Astrocyte (in vitro differentiated cells and primary cell): Measurements from ENCODE around the gene NPAS3. TPM values are rescaled to one million over a fixed set of nuclear protein-coding genes. Genes with fewer than 3 reads are reported as not detected.

Experiments
- DNase-seq: peaks from one replicate; pipeline ENCODE4 v3.0.0-alpha.2; 2010; ENCODE audit warnings: low read depth
- FAIRE-seq: peaks from 2 replicates; lab custom pipeline; 2011; peaks lifted over from hg19 to GRCh38; lab: Jason Lieb, UNC
- H2AFZ ChIP-seq: 2 replicates; pipeline ENCODE4 v1.6.0; 2012; ENCODE audit warnings: low read depth, low read length, inconsistent platforms
- H3K27ac ChIP-seq: 2 replicates; pipeline ENCODE4 v1.5.1; 2011; ENCODE audit warnings: low read depth, low read length, inconsistent platforms
- H3K27me3 ChIP-seq: 2 replicates; pipeline ENCODE4 v1.6.0; 2011; ENCODE audit warnings: low read length, inconsistent platforms; ENCODE audit not compliant: insufficient read depth
- H3K36me3 ChIP-seq: 2 replicates; pipeline ENCODE4 v1.5.1; 2011; ENCODE audit warnings: low read length, inconsistent platforms; ENCODE audit not compliant: insufficient read depth
- H3K4me1 ChIP-seq: 2 replicates; pipeline ENCODE4 v1.5.1; 2011; ENCODE audit warnings: low read length, inconsistent platforms; ENCODE audit not compliant: insufficient read depth
- H3K4me2 ChIP-seq: 2 replicates; pipeline ENCODE4 v1.6.0; 2012; ENCODE audit warnings: low read length, inconsistent platforms
- H3K4me3 ChIP-seq: 2 replicates; pipeline ENCODE4 v1.5.1; 2011; ENCODE audit warnings: low read depth, mild to moderate bottlenecking, low read length, inconsistent platforms; ENCODE audit not compliant: insufficient read depth
- H3K79me2 ChIP-seq: 2 replicates; pipeline ENCODE4 v1.6.0; 2012; ENCODE audit warnings: mild to moderate bottlenecking, low read length, inconsistent platforms; ENCODE audit not compliant: insufficient read depth
- H3K9ac ChIP-seq: 2 replicates; pipeline ENCODE4 v1.6.0; 2012; ENCODE audit warnings: mild to moderate bottlenecking, low read length, inconsistent platforms
- H3K9me3 ChIP-seq: 2 replicates; pipeline ENCODE4 v1.5.1; 2012; ENCODE audit warnings: low read depth, mild to moderate bottlenecking, low read length, inconsistent platforms; ENCODE audit not compliant: insufficient read depth
- H4K20me1 ChIP-seq: 2 replicates; pipeline ENCODE4 v1.6.0; 2012; ENCODE audit warnings: low read length, inconsistent platforms; ENCODE audit not compliant: insufficient read depth
- H3K27ac Mint-ChIP-seq: one replicate; pipeline ENCODE4 v1.8.0; 2021; ENCODE audit warnings: mild to moderate bottlenecking, mixed read lengths; ENCODE audit not compliant: unreplicated experiment
- H3K27me3 Mint-ChIP-seq: one replicate; pipeline ENCODE4 v1.8.0; 2021; ENCODE audit warnings: low read depth, mixed read lengths; ENCODE audit not compliant: unreplicated experiment
- H3K36me3 Mint-ChIP-seq: one replicate; pipeline ENCODE4 v1.8.0; 2021; ENCODE audit warnings: low read depth, mixed read lengths; ENCODE audit not compliant: unreplicated experiment
- H3K4me1 Mint-ChIP-seq: one replicate; pipeline ENCODE4 v1.8.0; 2021; ENCODE audit warnings: low read depth, mixed read lengths; ENCODE audit not compliant: unreplicated experiment
- H3K4me3 Mint-ChIP-seq: one replicate; pipeline ENCODE4 v1.8.0; 2021; ENCODE audit warnings: mild to moderate bottlenecking, moderate library complexity, mixed read lengths; ENCODE audit not compliant: unreplicated experiment
- H3K9me3 Mint-ChIP-seq: one replicate; pipeline ENCODE4 v1.8.0; 2021; ENCODE audit warnings: mild to moderate bottlenecking, mixed read lengths; ENCODE audit not compliant: unreplicated experiment
- EZH2 ChIP-seq: IDR thresholded peaks from 2 replicates; pipeline ENCODE4 v1.6.1; 2012; ENCODE audit warnings: mild to moderate bottlenecking, low read length, inconsistent platforms; ENCODE audit not compliant: insufficient read depth
- total RNA-seq: library from RNA; stranded (reverse); gene quantifications from 2 replicates; pipeline ENCODE4 v1.2.1, GENCODE V29; 2021
- TF ChIP-seq, protein P1 (sequence below): IDR thresholded peaks from 2 replicates; pipeline ENCODE4 v1.5.1; 2011; ENCODE audit warnings: low read depth, mild to moderate bottlenecking, inconsistent platforms, low read length, moderate library complexity; ENCODE audit not compliant: insufficient read depth

Gene NPAS3
- total RNA-seq, 1 donor from 2014 or later, result 2.6 TPM

DNA sequence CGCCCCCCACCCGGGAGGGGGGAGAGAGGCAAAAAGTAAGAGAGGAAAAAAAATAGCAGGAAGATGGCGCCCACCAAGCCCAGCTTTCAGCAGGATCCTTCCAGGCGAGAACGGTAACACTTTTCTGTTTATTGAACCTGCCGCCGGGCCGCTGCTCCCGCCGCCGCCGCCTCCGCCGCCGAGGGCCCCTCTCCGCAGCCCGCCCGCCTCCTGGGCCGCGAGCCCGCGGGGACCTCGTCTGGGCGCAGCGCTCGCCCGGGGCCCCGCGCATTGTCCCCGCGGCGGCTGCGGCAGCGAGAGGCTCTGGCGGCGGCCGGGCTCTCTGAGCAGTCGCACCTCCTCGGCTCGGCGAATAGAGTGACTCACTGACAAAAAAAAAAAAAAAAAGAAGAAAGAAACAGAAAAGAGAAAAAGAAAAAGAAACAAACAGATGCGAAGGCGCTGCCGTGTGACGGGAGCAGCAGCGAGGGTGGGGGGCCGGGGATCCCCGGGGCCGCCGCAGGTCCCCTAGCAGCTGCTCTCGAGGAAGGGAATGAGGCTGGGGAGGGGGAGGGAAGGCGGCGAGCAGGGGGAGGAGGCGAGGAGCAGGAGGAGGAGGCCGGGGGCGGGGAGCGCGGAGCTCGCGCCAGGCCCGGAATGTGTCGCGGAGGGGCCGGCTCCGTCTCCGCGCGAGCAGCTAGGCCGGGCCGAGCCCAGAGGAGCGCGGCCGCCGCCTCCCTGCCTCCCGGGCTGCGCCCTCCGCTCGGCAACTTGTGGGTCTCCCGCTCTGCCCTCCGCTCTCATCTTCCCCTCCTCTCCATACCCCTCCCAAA is 781 bp downstream of the NPAS3 start:
- H3K9ac ChIP-seq, result peak overlapping the region; percentile 96

DNA sequence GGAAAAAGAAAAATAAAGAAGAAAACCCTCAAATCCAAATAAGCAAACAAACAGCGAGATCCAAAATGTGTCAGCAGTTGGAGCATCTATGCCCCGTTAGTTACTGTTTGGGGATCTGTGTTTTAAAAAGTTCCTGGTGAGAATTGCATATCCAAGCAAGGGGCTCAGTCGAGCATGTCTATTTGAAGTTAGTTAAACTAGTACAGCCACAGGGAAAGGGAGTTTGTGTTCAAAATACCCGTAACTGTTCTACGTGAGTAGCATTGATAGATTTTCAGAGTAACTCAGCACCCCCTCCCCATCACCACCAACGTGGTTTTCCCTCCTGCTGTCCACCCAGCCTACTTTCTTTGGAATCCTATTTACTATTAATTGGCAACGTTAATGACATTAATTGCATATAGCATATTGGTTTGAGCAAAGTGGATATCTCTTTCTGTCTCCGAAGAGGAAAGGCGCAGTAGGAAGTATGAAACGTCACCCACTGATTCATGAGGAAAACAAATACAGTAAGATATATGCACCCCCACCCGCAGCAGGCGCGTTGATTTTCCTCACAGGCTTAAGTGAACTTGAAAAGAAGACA is 1.5 kb downstream of the NPAS3 start:
- Histone ChIP-seq H3K4me2 (peak overlapping the region; percentile 91), H3K79me2 (peaks cover 31% of the 10 kb centered on the region), H3K4me3 (peak overlapping the region; percentile 67), H3K9me3 (no peaks in the 10 kb centered on the region), H3K27ac (peak overlapping the region; percentile 93), H3K4me1 (peaks cover 14% of the 10 kb centered on the region), H4K20me1 (peaks cover 13% of the 10 kb centered on the region), H2AFZ (peak overlapping the region; percentile 70), H3K9ac (peak overlapping the region; percentile 96), H3K27me3 (peaks cover 25% of the 10 kb centered on the region), H3K36me3 (no peaks in the 10 kb centered on the region)
- TF ChIP-seq, protein P1, sequence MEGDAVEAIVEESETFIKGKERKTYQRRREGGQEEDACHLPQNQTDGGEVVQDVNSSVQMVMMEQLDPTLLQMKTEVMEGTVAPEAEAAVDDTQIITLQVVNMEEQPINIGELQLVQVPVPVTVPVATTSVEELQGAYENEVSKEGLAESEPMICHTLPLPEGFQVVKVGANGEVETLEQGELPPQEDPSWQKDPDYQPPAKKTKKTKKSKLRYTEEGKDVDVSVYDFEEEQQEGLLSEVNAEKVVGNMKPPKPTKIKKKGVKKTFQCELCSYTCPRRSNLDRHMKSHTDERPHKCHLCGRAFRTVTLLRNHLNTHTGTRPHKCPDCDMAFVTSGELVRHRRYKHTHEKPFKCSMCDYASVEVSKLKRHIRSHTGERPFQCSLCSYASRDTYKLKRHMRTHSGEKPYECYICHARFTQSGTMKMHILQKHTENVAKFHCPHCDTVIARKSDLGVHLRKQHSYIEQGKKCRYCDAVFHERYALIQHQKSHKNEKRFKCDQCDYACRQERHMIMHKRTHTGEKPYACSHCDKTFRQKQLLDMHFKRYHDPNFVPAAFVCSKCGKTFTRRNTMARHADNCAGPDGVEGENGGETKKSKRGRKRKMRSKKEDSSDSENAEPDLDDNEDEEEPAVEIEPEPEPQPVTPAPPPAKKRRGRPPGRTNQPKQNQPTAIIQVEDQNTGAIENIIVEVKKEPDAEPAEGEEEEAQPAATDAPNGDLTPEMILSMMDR, result no peak
- Mint-ChIP-seq H3K27ac (peak overlapping the region; percentile 97), H3K27me3 (peaks cover 16% of the 10 kb centered on the region), H3K4me1 (no peaks in the 10 kb centered on the region), H3K9me3 (no peaks in the 10 kb centered on the region), H3K36me3 (no peaks in the 10 kb centered on the region), H3K4me3 (peak overlapping the region; percentile 92)
- FAIRE-seq (no peak), DNase-seq (peak; percentile 65)

More for the DNA sequence above, 781 bp downstream of the NPAS3 start:
- peak overlapping the region; percentile 97 for H3K27ac Mint-ChIP-seq
- peak overlapping the region; percentile 92 for H3K4me3 Mint-ChIP-seq
- peaks cover 29% of the 10 kb centered on the region for H3K27me3 ChIP-seq
- H3K4me1 Mint-ChIP-seq, result peaks cover 3% of the 10 kb centered on the region
- DNase-seq (peak; percentile 75), FAIRE-seq (no peak)
- H3K79me2 ChIP-seq, result peaks cover 27% of the 10 kb centered on the region
- no peak for TF ChIP-seq EZH2
- TF ChIP-seq, protein P1, result no peak
- H3K36me3 ChIP-seq, result no peaks in the 10 kb centered on the region
- peak overlapping the region; percentile 67 for H3K4me3 ChIP-seq
- peaks cover 13% of the 10 kb centered on the region for H4K20me1 ChIP-seq
- peak overlapping the region; percentile 93 for H3K27ac ChIP-seq
- H3K27me3 Mint-ChIP-seq, result peaks cover 19% of the 10 kb centered on the region
- no peaks in the 10 kb centered on the region for H3K9me3 ChIP-seq
- H3K9me3 Mint-ChIP-seq, result no peaks in the 10 kb centered on the region
- peak overlapping the region; percentile 91 for H3K4me2 ChIP-seq
- H3K4me1 ChIP-seq, result peaks cover 19% of the 10 kb centered on the region
- H3K36me3 Mint-ChIP-seq, result no peaks in the 10 kb centered on the region
- peak overlapping the region; percentile 70 for H2AFZ ChIP-seq
